Measurements from ENCODE around the gene TMCO4. TPM values are rescaled to one million over a fixed set of nuclear protein-coding genes. Genes with fewer than 3 reads are reported as not detected.
A peak's percentile ranks its signal among the peaks of the same experiment; 100 is the strongest.

The TMCO4 gene
- total and polyA plus RNA-seq, 3 donors from 2014 or later, result 10.5 to 17.7 (median 14.9) TPM

- H3K27me3 ChIP-seq, result no peaks in the 10 kb centered on the region
- peaks cover 9% of the 10 kb centered on the region for H3K4me1 ChIP-seq
- WGBS, 2 donors, result 10 to 11% methylated on average over 15 to 19 of the region's 19 CpGs
- no peak overlapping the region for H3K27ac ChIP-seq
- H3K4me3 ChIP-seq, result no peak overlapping the region
- H3K9me3 ChIP-seq, result no peaks in the 10 kb centered on the region
- DNase-seq, result peak; percentile 89
- TF ChIP-seq CTCF (IDR thresholded peaks at IDR 0.05) (peak; percentile 61 to 93 (median 83)), POLR2A (IDR thresholded peaks at IDR 0.05) (no peak)
- H3K36me3 ChIP-seq (ENCODE audit: low read depth, missing control alignments), result no peaks in the 10 kb centered on the region
- intact Hi-C loops (cut with DNase I; ENCODE audit: low total_unique reads), result no loop called here
These were observed 95.2 kb downstream of the TMCO4 start for GRCh38 chr1:19704247-19705113.

DNA sequence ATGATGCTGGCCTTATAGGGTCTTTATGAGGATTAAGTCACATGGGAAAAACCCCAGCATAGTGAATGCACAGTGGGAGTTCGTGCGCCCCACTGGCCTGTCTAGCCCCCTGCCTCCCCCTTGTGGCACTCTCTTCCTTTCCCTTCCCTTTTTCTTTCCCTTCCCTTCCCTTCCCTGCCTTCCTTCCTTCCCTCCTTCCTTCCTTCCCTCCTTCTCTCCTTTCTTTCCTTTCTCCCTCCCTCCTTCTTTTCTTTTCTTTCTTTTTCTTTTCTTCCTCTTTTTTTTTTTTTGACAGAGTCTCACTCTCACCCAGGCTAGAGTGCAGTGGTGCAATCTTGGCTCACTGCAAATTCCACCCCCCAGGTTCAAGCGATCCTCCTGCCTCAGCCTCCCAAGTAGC lies 96.4 kb downstream of the TMCO4 start:
- no peaks in the 10 kb centered on the region for H3K9me3 ChIP-seq
- DNase-seq, result no peak
- H3K36me3 ChIP-seq (ENCODE audit: low read depth, missing control alignments), result no peaks in the 10 kb centered on the region
- 92 to 94% methylated on average over 3 of the region's 3 CpGs for WGBS, 2 donors
- H3K27me3 ChIP-seq, result no peaks in the 10 kb centered on the region
- TF ChIP-seq POLR2A (IDR thresholded peaks at IDR 0.05) (no peak), CTCF (IDR thresholded peaks at IDR 0.05) (no peak)
- no peak overlapping the region for H3K4me3 ChIP-seq
- intact Hi-C loops (cut with DNase I; ENCODE audit: low total_unique reads), result no loop called here
- no peak overlapping the region for H3K27ac ChIP-seq
- H3K4me1 ChIP-seq, result peaks cover 9% of the 10 kb centered on the region

GRCh38 chr1:19700079-19700777 lies 99.5 kb downstream of the TMCO4 start:
- H3K4me3 ChIP-seq, result no peak overlapping the region
- peaks cover 9% of the 10 kb centered on the region for H3K4me1 ChIP-seq
- H3K27ac ChIP-seq, result no peak overlapping the region
- intact Hi-C loops (cut with DNase I; ENCODE audit: low total_unique reads), result no loop called here
- WGBS, 2 donors, result 94 to 98% methylated on average over 13 to 14 of the region's 14 CpGs
- TF ChIP-seq CTCF (IDR thresholded peaks at IDR 0.05) (no peak), POLR2A (IDR thresholded peaks at IDR 0.05) (no peak)
- H3K27me3 ChIP-seq, result no peaks in the 10 kb centered on the region
- no peaks in the 10 kb centered on the region for H3K36me3 ChIP-seq (ENCODE audit: low read depth, missing control alignments)
- no peak for DNase-seq
- H3K9me3 ChIP-seq, result no peaks in the 10 kb centered on the region

GRCh38 chr1:19698181-19698580 lies 101.5 kb downstream of the TMCO4 start:
- H3K36me3 ChIP-seq (ENCODE audit: low read depth, missing control alignments), result no peaks in the 10 kb centered on the region
- 96 to 100% methylated on average over 1 to 4 of the region's 4 CpGs for WGBS, 2 donors
- H3K4me3 ChIP-seq, result no peak overlapping the region

More at GRCh38 chr1:19698181-19698580, 101.5 kb downstream of the TMCO4 start:
- DNase-seq, result no peak
- intact Hi-C loops (cut with DNase I; ENCODE audit: low total_unique reads), result no loop called here
- no peaks in the 10 kb centered on the region for H3K9me3 ChIP-seq
- no peaks in the 10 kb centered on the region for H3K27me3 ChIP-seq
- no peaks in the 10 kb centered on the region for H3K4me1 ChIP-seq
- TF ChIP-seq POLR2A (IDR thresholded peaks at IDR 0.05), result no peak
- TF ChIP-seq CTCF (IDR thresholded peaks at IDR 0.05), result no peak
- no peak overlapping the region for H3K27ac ChIP-seq
